ENCODE measurements around the gene ANKRD9.

The ANKRD9 gene

GRCh38 chr14:102537981-102538601 is 28.5 kb upstream of the ANKRD9 start:
- no peak overlapping the region for H3K9ac ChIP-seq (ENCODE audit: low read depth in 1 of 2, low read length in 2 of 2)
- no peaks in the 10 kb centered on the region for H3K9me3 ChIP-seq (ENCODE audit: control insufficient read depth in 2 of 2, low read length in 2 of 2)
- no peaks in the 10 kb centered on the region for H3K36me3 ChIP-seq (ENCODE audit: control insufficient read depth in 2 of 2, insufficient read depth in 2 of 2, low read length in 2 of 2)
- H3K27ac ChIP-seq (ENCODE audit: low read depth in 2 of 2, low read length in 2 of 2), result no peak overlapping the region
- H3K4me3 ChIP-seq (ENCODE audit: low read length in 2 of 2), result no peak overlapping the region
- no peaks in the 10 kb centered on the region for H3K4me1 ChIP-seq (ENCODE audit: control insufficient read depth in 2 of 2, insufficient read depth in 2 of 2, low read length in 2 of 2)
- no peaks in the 10 kb centered on the region for H3K27me3 ChIP-seq (ENCODE audit: control insufficient read depth in 2 of 2, insufficient read depth in 2 of 2, low read length in 2 of 2)

GRCh38 chr14:102532204-102532658 is 22.7 kb upstream of the ANKRD9 start:
- Histone ChIP-seq H3K9ac (ENCODE audit: low read depth in 1 of 2, low read length in 2 of 2) (no peak overlapping the region), H3K4me3 (ENCODE audit: low read length in 2 of 2) (no peak overlapping the region), H3K27ac (ENCODE audit: low read depth in 2 of 2, low read length in 2 of 2) (no peak overlapping the region), H3K4me1 (ENCODE audit: control insufficient read depth in 2 of 2, insufficient read depth in 2 of 2, low read length in 2 of 2) (peaks cover 10 to 15% of the 10 kb centered on the region in 2 donors), H3K36me3 (ENCODE audit: control insufficient read depth in 2 of 2, insufficient read depth in 2 of 2, low read length in 2 of 2) (no peaks in the 10 kb centered on the region), H3K27me3 (ENCODE audit: control insufficient read depth in 2 of 2, insufficient read depth in 2 of 2, low read length in 2 of 2) (no peaks in the 10 kb centered on the region), H3K9me3 (ENCODE audit: control insufficient read depth in 2 of 2, low read length in 2 of 2) (no peaks in the 10 kb centered on the region)

GRCh38 chr14:102530828-102531478 is 21.4 kb upstream of the ANKRD9 start:
- H3K4me1 ChIP-seq (ENCODE audit: control insufficient read depth in 2 of 2, insufficient read depth in 2 of 2, low read length in 2 of 2), result peaks cover 12 to 17% of the 10 kb centered on the region in 2 donors
- H3K36me3 ChIP-seq (ENCODE audit: control insufficient read depth in 2 of 2, insufficient read depth in 2 of 2, low read length in 2 of 2), result no peaks in the 10 kb centered on the region
- peak overlapping the region; percentile 78 to 87 for H3K27ac ChIP-seq (ENCODE audit: low read depth in 2 of 2, low read length in 2 of 2)
- peak overlapping the region in 1 of 2 donors; percentile 33 for H3K9ac ChIP-seq (ENCODE audit: low read depth in 1 of 2, low read length in 2 of 2)
- no peaks in the 10 kb centered on the region for H3K27me3 ChIP-seq (ENCODE audit: control insufficient read depth in 2 of 2, insufficient read depth in 2 of 2, low read length in 2 of 2)
- H3K4me3 ChIP-seq (ENCODE audit: low read length in 2 of 2), result peak overlapping the region in 1 of 2 donors; percentile 10
- H3K9me3 ChIP-seq (ENCODE audit: control insufficient read depth in 2 of 2, low read length in 2 of 2), result no peaks in the 10 kb centered on the region

GRCh38 chr14:102528431-102529170 is 19.0 kb upstream of the ANKRD9 start:
- peak overlapping the region in 1 of 2 donors; percentile 88 for H3K27ac ChIP-seq (ENCODE audit: low read depth in 2 of 2, low read length in 2 of 2)
- H3K4me3 ChIP-seq (ENCODE audit: low read length in 2 of 2), result no peak overlapping the region
- no peaks in the 10 kb centered on the region for H3K9me3 ChIP-seq (ENCODE audit: control insufficient read depth in 2 of 2, low read length in 2 of 2)
- H3K36me3 ChIP-seq (ENCODE audit: control insufficient read depth in 2 of 2, insufficient read depth in 2 of 2, low read length in 2 of 2), result no peaks in the 10 kb centered on the region
- H3K4me1 ChIP-seq (ENCODE audit: control insufficient read depth in 2 of 2, insufficient read depth in 2 of 2, low read length in 2 of 2), result peaks cover 32 to 37% of the 10 kb centered on the region in 2 donors
- peak overlapping the region in 1 of 2 donors; percentile 24 for H3K9ac ChIP-seq (ENCODE audit: low read depth in 1 of 2, low read length in 2 of 2)
- no peaks in the 10 kb centered on the region for H3K27me3 ChIP-seq (ENCODE audit: control insufficient read depth in 2 of 2, insufficient read depth in 2 of 2, low read length in 2 of 2)

GRCh38 chr14:102525929-102526497 is 16.4 kb upstream of the ANKRD9 start:
- Histone ChIP-seq H3K4me3 (ENCODE audit: low read length in 2 of 2) (peak overlapping the region; percentile 82 to 92), H3K27ac (ENCODE audit: low read depth in 2 of 2, low read length in 2 of 2) (peak overlapping the region; percentile 93 to 94), H3K4me1 (ENCODE audit: control insufficient read depth in 2 of 2, insufficient read depth in 2 of 2, low read length in 2 of 2) (peaks cover 32 to 37% of the 10 kb centered on the region in 2 donors), H3K9ac (ENCODE audit: low read depth in 1 of 2, low read length in 2 of 2) (peak overlapping the region; percentile 82 to 91), H3K27me3 (ENCODE audit: control insufficient read depth in 2 of 2, insufficient read depth in 2 of 2, low read length in 2 of 2) (no peaks in the 10 kb centered on the region), H3K9me3 (ENCODE audit: control insufficient read depth in 2 of 2, low read length in 2 of 2) (no peaks in the 10 kb centered on the region), H3K36me3 (ENCODE audit: control insufficient read depth in 2 of 2, insufficient read depth in 2 of 2, low read length in 2 of 2) (no peaks in the 10 kb centered on the region)

- H3K9ac ChIP-seq (ENCODE audit: low read depth in 1 of 2, low read length in 2 of 2), result peak overlapping the region; percentile 82 to 91
- peaks cover 32 to 34% of the 10 kb centered on the region in 2 donors for H3K4me1 ChIP-seq (ENCODE audit: control insufficient read depth in 2 of 2, insufficient read depth in 2 of 2, low read length in 2 of 2)
- no peaks in the 10 kb centered on the region for H3K27me3 ChIP-seq (ENCODE audit: control insufficient read depth in 2 of 2, insufficient read depth in 2 of 2, low read length in 2 of 2)
- H3K4me3 ChIP-seq (ENCODE audit: low read length in 2 of 2), result peak overlapping the region; percentile 82 to 92
- no peaks in the 10 kb centered on the region for H3K36me3 ChIP-seq (ENCODE audit: control insufficient read depth in 2 of 2, insufficient read depth in 2 of 2, low read length in 2 of 2)
- no peaks in the 10 kb centered on the region for H3K9me3 ChIP-seq (ENCODE audit: control insufficient read depth in 2 of 2, low read length in 2 of 2)
- peak overlapping the region; percentile 93 to 94 for H3K27ac ChIP-seq (ENCODE audit: low read depth in 2 of 2, low read length in 2 of 2)
Observed at GRCh38 chr14:102525219-102525928, 15.8 kb upstream of the ANKRD9 start.

GRCh38 chr14:102524451-102525218 is 15.1 kb upstream of the ANKRD9 start:
- Histone ChIP-seq H3K9me3 (ENCODE audit: control insufficient read depth in 2 of 2, low read length in 2 of 2) (no peaks in the 10 kb centered on the region), H3K27me3 (ENCODE audit: control insufficient read depth in 2 of 2, insufficient read depth in 2 of 2, low read length in 2 of 2) (no peaks in the 10 kb centered on the region), H3K9ac (ENCODE audit: low read depth in 1 of 2, low read length in 2 of 2) (peak overlapping the region; percentile 82 to 91), H3K4me1 (ENCODE audit: control insufficient read depth in 2 of 2, insufficient read depth in 2 of 2, low read length in 2 of 2) (peaks cover 32% of the 10 kb centered on the region in 2 donors), H3K4me3 (ENCODE audit: low read length in 2 of 2) (peak overlapping the region; percentile 82 to 92), H3K27ac (ENCODE audit: low read depth in 2 of 2, low read length in 2 of 2) (peak overlapping the region; percentile 93 to 94), H3K36me3 (ENCODE audit: control insufficient read depth in 2 of 2, insufficient read depth in 2 of 2, low read length in 2 of 2) (no peaks in the 10 kb centered on the region)

GRCh38 chr14:102523569-102524450 is 14.2 kb upstream of the ANKRD9 start:
- Histone ChIP-seq H3K27ac (ENCODE audit: low read depth in 2 of 2, low read length in 2 of 2) (peak overlapping the region; percentile 93 to 94), H3K27me3 (ENCODE audit: control insufficient read depth in 2 of 2, insufficient read depth in 2 of 2, low read length in 2 of 2) (no peaks in the 10 kb centered on the region), H3K4me3 (ENCODE audit: low read length in 2 of 2) (peak overlapping the region; percentile 82 to 92), H3K9ac (ENCODE audit: low read depth in 1 of 2, low read length in 2 of 2) (peak overlapping the region; percentile 82 to 91), H3K9me3 (ENCODE audit: control insufficient read depth in 2 of 2, low read length in 2 of 2) (no peaks in the 10 kb centered on the region), H3K4me1 (ENCODE audit: control insufficient read depth in 2 of 2, insufficient read depth in 2 of 2, low read length in 2 of 2) (peaks cover 32% of the 10 kb centered on the region in 2 donors), H3K36me3 (ENCODE audit: control insufficient read depth in 2 of 2, insufficient read depth in 2 of 2, low read length in 2 of 2) (no peaks in the 10 kb centered on the region)
